Stimulated activated CD4-positive, alpha-beta T cell treated with anti-CD3 and anti-CD28 coated beads, Interleukin-4, amount 100 ng/mL, for 4 hours (primary cell): ENCODE results near the gene CAV2.
A peak's percentile ranks its signal among the peaks of the same experiment; 100 is the strongest.

Experiments used
- DNase-seq, 2 experiments: peaks; one replicate each; pipeline ENCODE4 v3.0.0-alpha.2; 2020

The CAV2 gene

GRCh38 chr7:116525298-116525912 is 25.9 kb downstream of the CAV2 start:
- DNase-seq = peak in 1 of 2 experiments; percentile 20

- peak; percentile 34 to 55 for DNase-seq
Measured at GRCh38 chr7:116525913-116526861, 26.6 kb downstream of the CAV2 start.

DNA sequence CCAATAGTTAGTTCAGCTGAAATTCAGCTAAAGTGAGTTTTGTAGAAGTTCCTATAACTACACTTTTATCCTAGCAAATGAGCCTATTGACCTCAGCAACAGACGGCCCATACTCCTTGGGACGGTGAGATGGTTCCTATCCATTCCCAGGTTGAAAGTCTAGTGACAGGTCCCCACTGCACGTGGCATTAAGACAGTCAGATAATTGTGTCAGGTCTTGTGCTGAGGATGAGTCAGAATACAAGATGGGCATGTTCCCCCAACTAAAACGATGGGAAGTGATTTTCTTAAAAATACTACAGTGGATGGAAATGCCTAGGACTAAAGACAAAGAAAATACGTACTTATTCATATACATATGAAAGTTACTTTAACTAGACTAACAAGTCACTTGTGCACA is 27.4 kb downstream of the CAV2 start:
- DNase-seq = no peak

- no peak for DNase-seq
Measured at GRCh38 chr7:116527521-116527920, 28.0 kb downstream of the CAV2 start.

DNA sequence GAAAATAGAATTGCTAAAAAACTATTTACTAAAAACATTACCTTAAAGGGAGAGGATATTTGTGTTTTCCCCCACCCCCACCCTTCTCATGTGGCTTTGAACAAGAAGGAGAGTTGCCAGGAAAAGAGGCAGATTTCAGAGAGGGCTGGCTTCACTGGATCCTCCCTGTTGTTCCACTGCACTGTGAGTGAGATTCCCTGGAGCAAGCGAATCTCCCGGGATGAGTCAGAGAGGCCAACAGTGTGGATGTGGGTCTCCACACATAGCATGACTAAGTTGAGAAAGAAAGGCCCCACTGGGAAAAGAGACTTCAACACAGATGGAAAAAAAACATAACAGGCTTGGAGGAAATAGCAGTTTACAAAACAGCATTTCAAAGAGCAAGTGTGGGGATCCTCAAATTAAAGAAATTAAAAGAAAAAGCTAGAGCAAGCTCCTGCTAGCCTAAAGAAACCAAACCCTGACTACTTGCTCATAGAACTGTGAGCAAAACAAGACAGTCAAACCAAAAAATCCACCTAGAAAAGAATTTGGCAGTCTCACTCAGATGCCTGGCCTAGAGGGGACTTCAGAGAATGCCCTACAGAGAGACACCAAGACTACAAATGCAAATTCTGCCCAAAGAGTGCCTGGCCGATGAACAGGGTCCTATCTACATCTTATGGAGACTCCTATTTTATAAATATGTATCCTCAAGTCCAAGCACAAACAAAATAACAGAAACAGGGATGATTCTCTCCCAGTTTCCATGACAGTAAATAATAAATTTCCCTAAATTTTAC is 28.7 kb downstream of the CAV2 start:
- no peak for DNase-seq

DNA sequence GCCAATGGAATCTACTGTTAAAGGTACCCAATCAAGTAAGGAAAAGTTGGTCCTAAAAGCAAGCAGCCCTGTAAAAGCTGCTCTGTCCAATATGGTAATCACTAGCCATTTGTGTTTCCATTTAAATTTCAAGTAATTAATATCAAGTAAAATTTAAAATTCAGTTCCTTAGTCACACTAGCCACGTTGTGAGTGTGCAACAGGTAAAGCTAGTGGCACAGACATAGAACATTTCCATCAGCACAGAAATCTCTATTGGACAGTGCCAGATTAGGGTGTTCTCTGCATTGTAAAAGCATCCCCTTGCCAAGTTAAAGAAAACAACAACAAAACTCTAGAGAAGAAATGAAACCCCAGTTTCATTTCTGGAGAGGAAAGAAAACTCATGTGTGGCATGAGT is 29.7 kb downstream of the CAV2 start:
- DNase-seq = no peak

- DNase-seq = no peak
Measured at GRCh38 chr7:116530107-116530820, 30.7 kb downstream of the CAV2 start.

DNA sequence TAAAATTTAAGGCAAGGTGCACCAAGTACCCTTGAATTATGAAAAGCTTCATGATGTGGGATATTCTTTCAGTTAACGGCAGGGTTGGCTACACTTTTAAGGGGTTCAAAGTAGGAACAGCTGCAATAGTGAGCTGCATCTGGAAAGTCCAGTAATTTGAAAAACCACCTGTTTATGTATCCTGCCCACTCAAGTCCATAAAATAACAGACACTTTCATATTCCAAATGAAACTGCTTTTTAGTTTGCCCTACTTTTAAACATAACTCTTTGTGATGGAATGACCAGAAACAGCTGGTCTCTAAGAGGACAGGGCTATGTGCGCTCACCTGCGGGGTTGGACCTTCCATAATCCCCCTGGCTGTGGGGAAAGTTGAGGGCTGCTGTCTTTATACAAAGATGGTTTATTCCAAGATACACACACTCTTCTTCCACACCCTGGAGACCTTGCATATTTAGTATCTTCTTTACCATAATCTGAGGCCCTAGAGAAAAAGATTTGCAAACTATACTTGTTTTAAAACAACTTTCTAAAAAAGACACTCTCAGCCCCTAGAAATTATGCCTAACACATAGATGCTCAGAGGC is 32.7 kb downstream of the CAV2 start:
- DNase-seq = no peak

DNA sequence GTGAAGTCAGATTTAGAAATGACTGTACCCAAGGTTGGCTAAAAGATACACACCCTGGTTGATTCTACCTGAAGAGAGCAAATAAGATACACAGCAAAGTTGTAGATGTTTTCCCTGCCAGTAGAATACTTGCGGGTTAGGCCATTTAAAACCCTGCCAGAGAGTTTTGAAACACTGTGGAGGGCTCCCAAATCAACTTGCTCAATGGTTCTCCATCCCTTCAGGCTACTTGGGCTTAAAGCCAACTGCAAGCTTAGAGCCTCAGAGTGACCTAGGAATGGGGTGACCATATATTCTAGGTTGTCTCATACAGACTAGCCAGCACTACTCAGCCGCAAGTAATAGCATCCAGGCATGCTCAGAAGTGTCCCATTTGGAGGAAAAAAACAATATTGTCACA is 35.3 kb downstream of the CAV2 start:
- DNase-seq = no peak

- no peak for DNase-seq
Measured at GRCh38 chr7:116535416-116535815, 35.9 kb downstream of the CAV2 start.

DNA sequence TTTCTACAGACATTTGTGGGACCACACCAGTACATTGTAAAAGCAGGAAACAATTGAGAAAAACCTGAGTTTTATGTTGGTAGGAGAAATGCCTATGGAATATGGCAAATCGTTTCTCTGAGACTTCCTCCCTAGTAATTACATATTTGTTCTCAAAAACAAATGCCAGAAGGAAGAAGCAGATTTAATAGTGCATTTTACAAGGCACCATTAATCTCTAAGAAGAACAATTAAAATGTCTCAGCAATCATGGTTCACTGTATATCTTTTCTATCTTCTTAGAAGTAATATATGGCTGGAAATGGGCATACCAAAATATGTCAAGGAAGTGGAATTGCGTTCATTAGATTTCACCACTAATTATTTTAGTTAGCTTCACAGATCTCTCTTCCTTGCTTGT is 38.6 kb downstream of the CAV2 start:
- no peak for DNase-seq

DNA sequence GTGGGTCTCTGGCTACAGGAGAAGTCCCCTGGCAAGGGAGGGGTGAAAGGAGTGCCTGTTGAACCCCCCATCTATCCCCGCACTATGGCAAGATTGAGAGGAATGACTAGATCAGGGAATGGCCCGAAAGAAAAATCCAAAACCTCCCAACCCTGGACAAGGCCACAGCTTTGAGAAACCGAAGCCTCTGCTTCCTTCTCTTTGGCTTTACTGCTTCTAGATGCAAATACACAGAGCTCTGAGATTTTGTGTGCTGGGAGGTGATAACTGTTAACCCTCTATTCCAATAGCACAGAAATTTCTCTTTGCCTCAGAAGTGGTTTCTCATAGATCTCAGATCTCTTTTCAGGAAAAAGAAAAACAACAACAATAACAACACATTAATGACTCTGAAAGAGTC is 40.3 kb downstream of the CAV2 start:
- DNase-seq = no peak

GRCh38 chr7:116540743-116541142 is 41.2 kb downstream of the CAV2 start:
- no peak for DNase-seq

DNA sequence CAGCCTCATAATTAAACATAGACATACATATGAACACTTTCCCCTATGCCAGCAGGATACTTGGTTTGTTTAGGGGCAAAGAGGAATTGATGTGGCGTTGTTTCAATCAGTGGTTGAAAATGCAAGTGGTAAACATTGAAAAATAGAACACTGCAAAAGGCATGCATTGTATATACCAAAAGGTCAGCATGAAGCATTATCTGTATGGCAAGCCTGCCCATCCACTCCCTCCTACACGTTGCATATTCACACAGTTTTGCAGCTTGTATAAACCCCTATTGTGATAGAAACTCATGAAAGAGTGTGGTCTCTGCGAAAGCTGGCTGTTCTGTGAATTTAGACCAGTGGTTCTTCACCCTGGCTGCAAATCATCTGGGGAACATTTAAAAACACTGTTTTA is 42.4 kb downstream of the CAV2 start:
- DNase-seq = no peak

DNA sequence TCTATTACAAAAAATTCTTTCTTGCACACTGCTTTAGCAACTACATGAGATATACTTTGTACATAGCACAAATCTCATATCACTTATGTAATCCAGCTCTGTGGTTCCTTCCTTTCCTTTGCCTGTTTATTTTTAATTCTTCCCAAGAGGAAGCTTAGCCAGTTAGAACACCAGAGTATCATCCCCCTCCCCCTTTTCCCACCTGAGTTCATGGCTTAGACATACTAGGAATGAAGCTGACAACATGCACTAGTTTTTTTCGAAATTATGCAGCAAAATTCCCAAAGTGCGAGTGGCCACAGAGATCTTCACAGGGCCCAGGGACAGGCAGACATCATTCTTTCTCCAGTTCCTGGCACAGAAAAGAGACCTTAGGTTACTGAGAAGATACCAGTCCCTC is 43.1 kb downstream of the CAV2 start:
- DNase-seq = no peak

DNA sequence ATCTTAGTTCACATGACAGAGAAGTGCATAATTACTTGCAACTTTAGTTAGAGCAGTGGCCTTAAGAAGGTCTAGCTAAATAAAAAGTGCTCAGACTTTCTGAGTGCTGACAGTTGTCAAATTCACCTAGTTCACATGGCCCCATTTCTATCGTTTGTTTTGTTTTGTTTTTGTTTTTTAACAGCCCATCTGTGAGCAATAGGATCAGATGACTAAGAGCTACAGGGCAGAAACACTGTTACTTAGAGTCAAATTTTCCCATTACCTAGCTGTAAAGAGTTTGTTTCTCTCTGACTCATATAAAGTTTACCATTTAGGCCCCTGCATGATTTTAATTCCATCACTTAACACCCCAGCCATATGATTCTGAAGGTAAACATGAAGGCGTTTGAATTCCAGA is 44.1 kb downstream of the CAV2 start:
- no peak for DNase-seq

DNA sequence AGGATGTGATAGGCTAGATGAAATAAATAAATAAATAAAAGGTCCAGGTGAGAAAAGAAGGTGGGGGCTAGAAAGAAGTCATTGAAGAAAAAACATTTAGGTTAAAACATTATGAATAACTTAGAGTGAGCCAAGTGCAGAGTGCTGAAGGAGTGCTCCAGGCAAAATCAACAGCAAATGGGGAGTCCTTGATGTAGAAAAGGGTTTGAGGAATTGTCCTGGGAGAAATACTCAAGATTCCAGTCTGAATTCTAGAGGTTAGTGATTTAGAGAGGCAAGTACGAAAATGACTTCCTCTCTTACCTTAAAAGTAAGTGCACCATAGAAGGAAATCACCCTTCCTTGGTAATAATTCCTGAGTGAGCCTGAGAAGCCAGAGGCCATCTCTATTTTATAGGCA is 44.9 kb downstream of the CAV2 start:
- DNase-seq = no peak

DNA sequence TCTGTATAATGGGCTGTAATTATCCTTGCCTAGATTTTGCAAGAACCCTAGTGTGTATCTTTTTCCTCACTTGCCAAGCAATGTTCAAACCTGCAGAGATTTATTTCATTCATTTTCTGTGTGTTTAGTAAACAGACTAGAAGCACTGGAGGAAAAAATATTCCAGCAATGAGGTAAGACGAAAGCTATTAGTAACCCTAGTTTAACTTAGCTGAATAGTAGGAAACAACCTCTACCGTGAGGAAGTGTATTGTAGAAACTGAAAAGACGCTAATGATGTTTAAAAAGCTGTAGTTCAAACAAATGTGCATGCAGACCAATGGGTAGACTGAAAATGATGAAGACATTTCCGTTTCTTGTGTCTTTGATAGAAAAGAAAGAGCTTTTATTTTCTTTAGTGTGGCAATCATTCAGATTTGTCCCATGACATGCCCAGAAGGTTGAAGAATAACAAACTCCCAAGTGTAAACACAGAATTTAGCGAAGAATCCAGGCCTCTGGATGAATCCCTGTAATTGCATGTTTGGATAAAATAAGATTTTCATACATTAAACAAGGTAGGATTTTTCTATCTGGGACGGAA is 46.0 kb downstream of the CAV2 start:
- no peak for DNase-seq

DNA sequence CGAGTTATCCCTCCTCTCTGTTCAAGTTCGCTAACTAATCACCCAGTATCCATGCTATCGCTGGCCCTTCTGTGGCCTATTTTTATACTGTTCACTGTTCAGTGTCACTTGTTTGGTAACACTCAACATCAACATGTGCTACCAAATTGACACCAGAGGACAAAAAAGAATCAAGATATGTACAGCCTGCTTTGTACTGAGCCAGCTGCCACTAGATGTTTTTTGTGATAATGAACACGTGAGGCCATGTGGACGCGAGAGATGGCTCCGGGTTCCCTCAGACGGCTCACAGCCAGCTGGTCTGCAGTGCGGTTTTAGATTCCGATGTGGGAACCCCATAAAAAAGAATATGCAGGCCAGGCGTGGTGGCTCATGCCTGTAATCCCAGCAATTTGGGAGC is 46.5 kb downstream of the CAV2 start:
- DNase-seq = no peak

DNA sequence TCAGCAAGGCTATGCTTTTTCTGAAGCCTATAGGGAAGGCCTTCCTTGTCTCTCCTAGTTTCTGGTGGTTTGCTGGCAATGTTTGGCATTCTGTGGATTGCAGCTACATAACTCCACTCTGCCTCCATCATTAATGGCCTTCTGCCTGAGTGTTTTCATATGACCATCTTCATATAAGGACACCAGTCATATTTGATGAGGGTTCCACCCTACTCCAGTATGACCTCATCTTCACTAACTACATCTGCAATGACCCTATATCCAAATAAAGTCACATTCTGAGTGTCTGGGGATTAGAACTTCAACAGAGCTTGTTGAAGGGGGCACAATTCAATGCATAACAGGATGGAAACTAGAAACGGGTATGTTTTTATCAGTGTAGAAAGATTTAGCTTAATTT is 47.4 kb downstream of the CAV2 start:
- no peak for DNase-seq

GRCh38 chr7:116547347-116547746 is 47.8 kb downstream of the CAV2 start:
- DNase-seq = no peak

- no peak for DNase-seq
Measured at GRCh38 chr7:116548506-116548905, 49.0 kb downstream of the CAV2 start.
